ENCODE data around the gene RASSF6. TPM values are rescaled to one million over a fixed set of nuclear protein-coding genes. Genes with fewer than 3 reads are reported as not detected.
"Not testable (repeated sequence)": the region's sequence is repeated elsewhere in the genome, so short reads cannot be mapped to it uniquely, and the experiment has no call there.

RASSF6 gene
- polyA plus RNA-seq, 1 donor from 2014 or later: not detected

DNA sequence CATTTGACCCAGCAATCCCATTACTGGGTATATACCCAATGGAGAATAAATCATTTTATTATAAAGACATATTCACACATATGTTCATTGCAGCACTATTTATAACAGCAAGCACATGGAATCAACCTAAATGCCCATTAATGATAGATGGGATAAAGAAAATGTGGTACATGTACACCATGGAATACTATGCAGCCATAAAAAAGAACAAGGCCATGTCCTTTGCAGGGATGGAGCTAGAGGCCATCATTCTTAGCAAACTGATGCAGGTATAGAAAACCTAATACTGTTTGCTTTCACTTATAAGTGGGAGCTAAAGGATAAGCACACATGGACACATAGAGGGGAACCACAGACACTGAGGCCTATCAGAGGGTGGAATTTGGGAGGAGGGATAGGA, 22.6 kb downstream of the RASSF6 start:
- no peaks in the 10 kb centered on the region for H3K27me3 ChIP-seq (ENCODE audit: insufficient read depth, low read depth, low read length)
- no peak overlapping the region for H3K4me3 ChIP-seq (ENCODE audit: low read length)
- H3K9ac ChIP-seq (ENCODE audit: low read length): no peak overlapping the region
- H3K79me2 ChIP-seq (replicated peaks; ENCODE audit: insufficient read depth, low read length): no peaks in the 10 kb centered on the region
- no peaks in the 10 kb centered on the region for H3F3A ChIP-seq (ENCODE audit: insufficient read depth, low read length, poor library complexity, severe bottlenecking)
- H3K27ac ChIP-seq (ENCODE audit: low read length): no peak overlapping the region
- H3K9me3 ChIP-seq (ENCODE audit: low read length): no peaks in the 10 kb centered on the region
- no peaks in the 10 kb centered on the region for H3K9me2 ChIP-seq (ENCODE audit: insufficient read depth, low read length)
- TF ChIP-seq RAD21 (conservative IDR thresholded peaks at IDR 0.05): no peak
- no peak for TF ChIP-seq POLR2AphosphoS5 (IDR thresholded peaks at IDR 0.05)
- no peak for TF ChIP-seq MXI1 (conservative IDR thresholded peaks at IDR 0.05; ENCODE audit: poor library complexity, severe bottlenecking)
- no peak for TF ChIP-seq EP300 (conservative IDR thresholded peaks at IDR 0.05; ENCODE audit: poor library complexity, severe bottlenecking)
- TF ChIP-seq TAF1 (IDR thresholded peaks at IDR 0.05; ENCODE audit: low read depth): no peak
- no peak for TF ChIP-seq SMC3 (conservative IDR thresholded peaks at IDR 0.05; ENCODE audit: poor library complexity)
- TF ChIP-seq, protein P1, sequence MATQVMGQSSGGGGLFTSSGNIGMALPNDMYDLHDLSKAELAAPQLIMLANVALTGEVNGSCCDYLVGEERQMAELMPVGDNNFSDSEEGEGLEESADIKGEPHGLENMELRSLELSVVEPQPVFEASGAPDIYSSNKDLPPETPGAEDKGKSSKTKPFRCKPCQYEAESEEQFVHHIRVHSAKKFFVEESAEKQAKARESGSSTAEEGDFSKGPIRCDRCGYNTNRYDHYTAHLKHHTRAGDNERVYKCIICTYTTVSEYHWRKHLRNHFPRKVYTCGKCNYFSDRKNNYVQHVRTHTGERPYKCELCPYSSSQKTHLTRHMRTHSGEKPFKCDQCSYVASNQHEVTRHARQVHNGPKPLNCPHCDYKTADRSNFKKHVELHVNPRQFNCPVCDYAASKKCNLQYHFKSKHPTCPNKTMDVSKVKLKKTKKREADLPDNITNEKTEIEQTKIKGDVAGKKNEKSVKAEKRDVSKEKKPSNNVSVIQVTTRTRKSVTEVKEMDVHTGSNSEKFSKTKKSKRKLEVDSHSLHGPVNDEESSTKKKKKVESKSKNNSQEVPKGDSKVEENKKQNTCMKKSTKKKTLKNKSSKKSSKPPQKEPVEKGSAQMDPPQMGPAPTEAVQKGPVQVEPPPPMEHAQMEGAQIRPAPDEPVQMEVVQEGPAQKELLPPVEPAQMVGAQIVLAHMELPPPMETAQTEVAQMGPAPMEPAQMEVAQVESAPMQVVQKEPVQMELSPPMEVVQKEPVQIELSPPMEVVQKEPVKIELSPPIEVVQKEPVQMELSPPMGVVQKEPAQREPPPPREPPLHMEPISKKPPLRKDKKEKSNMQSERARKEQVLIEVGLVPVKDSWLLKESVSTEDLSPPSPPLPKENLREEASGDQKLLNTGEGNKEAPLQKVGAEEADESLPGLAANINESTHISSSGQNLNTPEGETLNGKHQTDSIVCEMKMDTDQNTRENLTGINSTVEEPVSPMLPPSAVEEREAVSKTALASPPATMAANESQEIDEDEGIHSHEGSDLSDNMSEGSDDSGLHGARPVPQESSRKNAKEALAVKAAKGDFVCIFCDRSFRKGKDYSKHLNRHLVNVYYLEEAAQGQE (IDR thresholded peaks at IDR 0.05; ENCODE audit: borderline replicate concordance): no peak
- TF ChIP-seq, protein P2, sequence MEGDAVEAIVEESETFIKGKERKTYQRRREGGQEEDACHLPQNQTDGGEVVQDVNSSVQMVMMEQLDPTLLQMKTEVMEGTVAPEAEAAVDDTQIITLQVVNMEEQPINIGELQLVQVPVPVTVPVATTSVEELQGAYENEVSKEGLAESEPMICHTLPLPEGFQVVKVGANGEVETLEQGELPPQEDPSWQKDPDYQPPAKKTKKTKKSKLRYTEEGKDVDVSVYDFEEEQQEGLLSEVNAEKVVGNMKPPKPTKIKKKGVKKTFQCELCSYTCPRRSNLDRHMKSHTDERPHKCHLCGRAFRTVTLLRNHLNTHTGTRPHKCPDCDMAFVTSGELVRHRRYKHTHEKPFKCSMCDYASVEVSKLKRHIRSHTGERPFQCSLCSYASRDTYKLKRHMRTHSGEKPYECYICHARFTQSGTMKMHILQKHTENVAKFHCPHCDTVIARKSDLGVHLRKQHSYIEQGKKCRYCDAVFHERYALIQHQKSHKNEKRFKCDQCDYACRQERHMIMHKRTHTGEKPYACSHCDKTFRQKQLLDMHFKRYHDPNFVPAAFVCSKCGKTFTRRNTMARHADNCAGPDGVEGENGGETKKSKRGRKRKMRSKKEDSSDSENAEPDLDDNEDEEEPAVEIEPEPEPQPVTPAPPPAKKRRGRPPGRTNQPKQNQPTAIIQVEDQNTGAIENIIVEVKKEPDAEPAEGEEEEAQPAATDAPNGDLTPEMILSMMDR (IDR thresholded peaks at IDR 0.05; ENCODE audit: poor library complexity, severe bottlenecking): no peak
- TF ChIP-seq EZH2 (IDR thresholded peaks at IDR 0.05; ENCODE audit: borderline replicate concordance, insufficient read depth, low read length, poor library complexity, severe bottlenecking): no peak
- H3K36me3 ChIP-seq (ENCODE audit: insufficient read depth, low read length): no peaks in the 10 kb centered on the region
- H4K20me1 ChIP-seq (ENCODE audit: insufficient read depth): no peaks in the 10 kb centered on the region
- H2AFZ ChIP-seq (ENCODE audit: low read depth, low read length): no peak overlapping the region
- H3K4me2 ChIP-seq (ENCODE audit: low read length): no peak overlapping the region

DNA sequence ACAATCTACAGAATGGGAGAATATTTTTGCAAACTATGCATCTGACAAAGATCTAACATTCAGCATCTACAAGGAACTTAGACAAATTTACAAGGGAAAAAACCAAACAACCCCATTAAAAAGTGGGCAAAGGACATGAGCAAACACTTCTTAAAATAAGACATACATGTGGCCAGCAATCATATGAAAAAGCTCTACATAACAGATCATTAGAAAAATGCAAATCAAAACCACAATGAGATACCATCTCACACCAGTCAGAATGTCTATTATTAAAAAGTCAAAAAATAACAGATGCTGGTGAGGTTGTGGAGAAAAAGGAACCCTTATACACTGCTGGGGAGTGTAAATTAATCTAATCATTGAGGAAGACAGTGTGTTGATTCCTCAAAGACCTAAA, 23.1 kb downstream of the RASSF6 start:
- H3K9me3 ChIP-seq (ENCODE audit: low read length); H3F3A ChIP-seq (ENCODE audit: insufficient read depth, low read length, poor library complexity, severe bottlenecking); H3K27me3 ChIP-seq (ENCODE audit: insufficient read depth, low read depth, low read length); H3K9me2 ChIP-seq (ENCODE audit: insufficient read depth, low read length); H4K20me1 ChIP-seq (ENCODE audit: insufficient read depth); H3K4me2 ChIP-seq (ENCODE audit: low read length); H2AFZ ChIP-seq (ENCODE audit: low read depth, low read length); H3K36me3 ChIP-seq (ENCODE audit: insufficient read depth, low read length); H3K4me3 ChIP-seq (ENCODE audit: low read length); H3K27ac ChIP-seq (ENCODE audit: low read length); H3K79me2 ChIP-seq (replicated peaks; ENCODE audit: insufficient read depth, low read length); H3K9ac ChIP-seq (ENCODE audit: low read length): not testable (repeated sequence)

DNA sequence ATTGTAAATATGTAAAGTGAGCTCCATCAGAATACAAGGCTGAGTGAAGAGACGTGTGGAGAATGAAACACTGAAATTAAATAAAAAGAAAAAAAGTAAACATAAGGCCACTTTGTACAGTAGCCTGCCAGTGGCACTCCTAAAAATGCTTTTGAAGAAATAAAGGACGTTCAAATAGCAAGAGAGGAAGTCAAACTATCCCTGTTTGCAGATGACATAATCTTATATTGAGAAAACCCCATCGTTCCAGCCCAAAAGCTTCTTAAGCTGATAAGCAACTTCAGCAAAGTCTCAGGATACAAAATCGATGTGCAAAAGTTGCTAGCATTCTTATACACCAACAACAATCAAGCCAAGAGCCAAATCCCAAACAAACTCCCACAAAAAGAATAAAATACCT, 24.2 kb downstream of the RASSF6 start:
- Histone ChIP-seq H2AFZ (ENCODE audit: low read depth, low read length) (no peak overlapping the region), H3K9me3 (ENCODE audit: low read length) (no peaks in the 10 kb centered on the region), H3K27ac (ENCODE audit: low read length) (no peak overlapping the region), H4K20me1 (ENCODE audit: insufficient read depth) (no peaks in the 10 kb centered on the region), H3K9me2 (ENCODE audit: insufficient read depth, low read length) (no peaks in the 10 kb centered on the region), H3K27me3 (ENCODE audit: insufficient read depth, low read depth, low read length) (no peaks in the 10 kb centered on the region), H3K4me3 (ENCODE audit: low read length) (no peak overlapping the region), H3K9ac (ENCODE audit: low read length) (no peak overlapping the region), H3K79me2 (replicated peaks; ENCODE audit: insufficient read depth, low read length) (no peaks in the 10 kb centered on the region), H3F3A (ENCODE audit: insufficient read depth, low read length, poor library complexity, severe bottlenecking) (no peaks in the 10 kb centered on the region), H3K4me2 (ENCODE audit: low read length) (no peak overlapping the region), H3K36me3 (ENCODE audit: insufficient read depth, low read length) (no peaks in the 10 kb centered on the region)
- TF ChIP-seq EZH2 (IDR thresholded peaks at IDR 0.05; ENCODE audit: borderline replicate concordance, insufficient read depth, low read length, poor library complexity, severe bottlenecking): no peak
- TF ChIP-seq, protein P2 (IDR thresholded peaks at IDR 0.05; ENCODE audit: poor library complexity, severe bottlenecking): no peak
- TF ChIP-seq POLR2AphosphoS5 (IDR thresholded peaks at IDR 0.05): no peak
- no peak for TF ChIP-seq SMC3 (conservative IDR thresholded peaks at IDR 0.05; ENCODE audit: poor library complexity)
- TF ChIP-seq EP300 (conservative IDR thresholded peaks at IDR 0.05; ENCODE audit: poor library complexity, severe bottlenecking): no peak
- no peak for TF ChIP-seq RAD21 (conservative IDR thresholded peaks at IDR 0.05)
- no peak for TF ChIP-seq MXI1 (conservative IDR thresholded peaks at IDR 0.05; ENCODE audit: poor library complexity, severe bottlenecking)
